ENCODE results near the gene CCDC142.
"Not testable (repeated sequence)": the region's sequence is repeated elsewhere in the genome, so short reads cannot be mapped to it uniquely, and the experiment has no call there.

Gene CCDC142

GRCh38 chr2:74474481-74474880 is 8.3 kb downstream of the CCDC142 start:
- in situ Hi-C loops (cut with MboI; ENCODE audit: low sequenced_read_pairs) = no loop called here

GRCh38 chr2:74472945-74473258 is 9.9 kb downstream of the CCDC142 start:
- in situ Hi-C loops (cut with MboI; ENCODE audit: low sequenced_read_pairs) = no loop called here

GRCh38 chr2:74472086-74472944 is 10.5 kb downstream of the CCDC142 start, which contains the start of gene MRPL53:
Gene MRPL53, minus strand, starts transcription at chr2:74472680. Its CDS starts 20 bp downstream, at chr2:74472660.
- in situ Hi-C loops (cut with MboI; ENCODE audit: low sequenced_read_pairs) = no loop called here

GRCh38 chr2:74471332-74472065 is 11.3 kb downstream of the CCDC142 start:
- in situ Hi-C loops (cut with MboI; ENCODE audit: low sequenced_read_pairs) = no loop called here

- in situ Hi-C loops (cut with MboI; ENCODE audit: low sequenced_read_pairs) = not testable (repeated sequence)
Observed at GRCh38 chr2:74470742-74471141, 12.1 kb downstream of the CCDC142 start.

- in situ Hi-C loops (cut with MboI; ENCODE audit: low sequenced_read_pairs) = no loop called here
Observed at GRCh38 chr2:74464406-74464805, 18.4 kb downstream of the CCDC142 start.

- in situ Hi-C loops (cut with MboI; ENCODE audit: low sequenced_read_pairs) = no loop called here
Observed at GRCh38 chr2:74462786-74463105, 20.1 kb downstream of the CCDC142 start.

GRCh38 chr2:74462054-74462785 is 20.6 kb downstream of the CCDC142 start:
- in situ Hi-C loops (cut with MboI; ENCODE audit: low sequenced_read_pairs) = no loop called here

GRCh38 chr2:74461187-74462053 is 21.4 kb downstream of the CCDC142 start:
- in situ Hi-C loops (cut with MboI; ENCODE audit: low sequenced_read_pairs) = no loop called here

GRCh38 chr2:74460187-74460586 is 22.6 kb downstream of the CCDC142 start:
- in situ Hi-C loops (cut with MboI; ENCODE audit: low sequenced_read_pairs) = not testable (repeated sequence)

- in situ Hi-C loops (cut with MboI; ENCODE audit: low sequenced_read_pairs) = not testable (repeated sequence)
Observed at GRCh38 chr2:74459503-74460118, 23.2 kb downstream of the CCDC142 start.

- in situ Hi-C loops (cut with MboI; ENCODE audit: low sequenced_read_pairs) = no loop called here
Observed at GRCh38 chr2:74458938-74459363, 23.8 kb downstream of the CCDC142 start.

GRCh38 chr2:74458132-74458937 is 24.5 kb downstream of the CCDC142 start, which contains the start of gene WBP1:
Gene WBP1, plus strand, starts transcription at chr2:74458438. Its CDS starts 165 bp downstream, at chr2:74458603.
- in situ Hi-C loops (cut with MboI; ENCODE audit: low sequenced_read_pairs) = no loop called here

GRCh38 chr2:74457549-74458131 is 25.2 kb downstream of the CCDC142 start:
- in situ Hi-C loops (cut with MboI; ENCODE audit: low sequenced_read_pairs) = no loop called here

GRCh38 chr2:74457129-74457548 is 25.7 kb downstream of the CCDC142 start:
- in situ Hi-C loops (cut with MboI; ENCODE audit: low sequenced_read_pairs) = no loop called here

GRCh38 chr2:74454654-74455511 is 27.9 kb downstream of the CCDC142 start, which contains the start of gene INO80B:
Gene INO80B, plus strand, starts transcription at chr2:74455087. Its CDS starts 30 bp downstream, at chr2:74455117.
- in situ Hi-C loops (cut with MboI; ENCODE audit: low sequenced_read_pairs) = no loop called here

GRCh38 chr2:74450570-74451190 is 32.1 kb downstream of the CCDC142 start:
- in situ Hi-C loops (cut with MboI; ENCODE audit: low sequenced_read_pairs) = no loop called here
